HEK293 (cell line): ENCODE measurements around the gene ENC1.

Experiments used
- CTCF ChIA-PET: fragments of 350-600 bp; formaldehyde crosslinking; extraction: SDS; loops from one replicate; lab custom pipeline; 2021; ENCODE audit warnings: antibody characterized with exemption; lab: Yijun Ruan, JAX
- POLR2A ChIA-PET: fragments of 300-600 bp; formaldehyde crosslinking; extraction: SDS; loops from one replicate; lab custom pipeline; 2020; ENCODE audit warnings: antibody characterized with exemption, inconsistent platforms; lab: Yijun Ruan, JAX
- H3K27ac ChIP-seq: fragments of 200-500 bp; sonication (Bioruptor generic); 2 replicates; pipeline ENCODE4 v1.5.1; 2014; ENCODE audit warnings: low read depth, low read length, control low read depth, inconsistent platforms; ENCODE audit errors: extremely low read depth
- H3K36me3 ChIP-seq, 2 experiments: fragments of 200-500 bp in 1 of 2; sonication (Bioruptor generic) in 1 of 2; 1 replicate in 1 of 2; 2 replicates in 1 of 2; pipeline ENCODE4 v1.5.1; 2014 to 2017; ENCODE audit warnings: inconsistent platforms in 2 of 2, low read length in 2 of 2; ENCODE audit not compliant: control insufficient read depth in 2 of 2, insufficient read depth in 1 of 2
- H3K4me1 ChIP-seq: fragments of 200-500 bp; sonication (Bioruptor generic); 2 replicates; pipeline ENCODE4 v1.5.1; 2014; ENCODE audit warnings: mild to moderate bottlenecking, low read length, inconsistent platforms; ENCODE audit not compliant: control insufficient read depth, insufficient read depth
- H3K4me3 ChIP-seq: 2 replicates; pipeline ENCODE4 v1.5.1; 2011; ENCODE audit warnings: low read depth, mild to moderate bottlenecking, control low read depth, low read length, moderate library complexity
- H3K9me3 ChIP-seq: fragments of 200-500 bp; sonication (Bioruptor generic); 2 replicates; pipeline ENCODE4 v1.5.1; 2014; ENCODE audit warnings: low read depth, low read length, inconsistent platforms; ENCODE audit not compliant: control insufficient read depth, insufficient read depth
- GLIS2 ChIP-seq: fragments of 450-650 bp; formaldehyde crosslinking; IDR thresholded peaks from 2 replicates; pipeline ENCODE4 v1.5.1; 2016; ENCODE audit warnings: missing biosample characterization, missing genetic modification characterization
- KLF10 ChIP-seq: fragments of 450-650 bp; IDR thresholded peaks from 2 replicates; pipeline ENCODE4 v1.5.1; 2018; ENCODE audit warnings: missing biosample characterization, mild to moderate bottlenecking, missing genetic modification characterization
- MYNN ChIP-seq: fragments of 450-650 bp; formaldehyde crosslinking; IDR thresholded peaks from 2 replicates; pipeline ENCODE4 v1.5.1; 2016; ENCODE audit warnings: missing biosample characterization, missing genetic modification characterization, borderline replicate concordance
- OVOL3 ChIP-seq: fragments of 450-650 bp; formaldehyde crosslinking; IDR thresholded peaks from 2 replicates; pipeline ENCODE4 v1.5.1; 2016; ENCODE audit warnings: missing biosample characterization, missing genetic modification characterization
- TRIM28 ChIP-seq: IDR thresholded peaks from 2 replicates; pipeline ENCODE4 v1.6.1; 2011; ENCODE audit warnings: low read length, control low read depth, borderline replicate concordance
- ZBTB1 ChIP-seq: fragments of 450-650 bp; formaldehyde crosslinking; IDR thresholded peaks from 2 replicates; pipeline ENCODE4 v1.5.1; 2016; ENCODE audit warnings: missing biosample characterization, missing genetic modification characterization
- ZBTB17 ChIP-seq: fragments of 450-650 bp; formaldehyde crosslinking; IDR thresholded peaks from 2 replicates; pipeline ENCODE4 v1.5.1; 2016; ENCODE audit warnings: missing biosample characterization, missing genetic modification characterization
- ZBTB44 ChIP-seq: fragments of 450-650 bp; IDR thresholded peaks from 2 replicates; pipeline ENCODE4 v1.5.1; 2018; ENCODE audit warnings: missing biosample characterization, mild to moderate bottlenecking, missing genetic modification characterization
- ZBTB48 ChIP-seq: fragments of 450-650 bp; formaldehyde crosslinking; IDR thresholded peaks from 2 replicates; pipeline ENCODE4 v1.5.1; 2016; ENCODE audit warnings: missing biosample characterization, missing genetic modification characterization
- ZBTB7A ChIP-seq: fragments of 450-650 bp; formaldehyde crosslinking; IDR thresholded peaks from 2 replicates; pipeline ENCODE4 v1.5.1; 2016; ENCODE audit warnings: low read depth, missing biosample characterization, missing genetic modification characterization
- ZNF114 ChIP-seq: fragments of 450-650 bp; formaldehyde crosslinking; IDR thresholded peaks from 2 replicates; pipeline ENCODE4 v1.5.0; 2017; ENCODE audit warnings: missing biosample characterization, missing genetic modification characterization
- ZNF140 ChIP-seq: fragments of 450-650 bp; formaldehyde crosslinking; IDR thresholded peaks from 2 replicates; pipeline ENCODE4 v1.5.1; 2016; ENCODE audit warnings: missing biosample characterization, missing genetic modification characterization
- ZNF221 ChIP-seq: fragments of 450-650 bp; formaldehyde crosslinking; IDR thresholded peaks from 2 replicates; pipeline ENCODE4 v1.5.1; 2017; ENCODE audit warnings: missing biosample characterization, missing genetic modification characterization, borderline replicate concordance
- ZNF23 ChIP-seq: fragments of 450-650 bp; formaldehyde crosslinking; IDR thresholded peaks from 2 replicates; pipeline ENCODE4 v1.5.1; 2016; ENCODE audit warnings: missing biosample characterization, missing genetic modification characterization, borderline replicate concordance
- ZNF274 ChIP-seq, 2 experiments: fragments of 200-500 bp in 1 of 2; fragments of 450-650 bp in 1 of 2; sonication (Bioruptor generic) in 1 of 2; formaldehyde crosslinking in 1 of 2; IDR thresholded peaks; 2 replicates each; pipeline versions ENCODE4 v1.5.1 to v1.6.1; 2014 to 2016; ENCODE audit warnings: borderline replicate concordance in 1 of 2, inconsistent platforms in 1 of 2, low read length in 1 of 2, missing biosample characterization in 1 of 2, missing genetic modification characterization in 1 of 2
- ZNF292 ChIP-seq: fragments of 450-650 bp; formaldehyde crosslinking; IDR thresholded peaks from 2 replicates; pipeline ENCODE4 v1.5.1; 2016; ENCODE audit warnings: low read depth, missing biosample characterization, missing genetic modification characterization, borderline replicate concordance
- ZNF335 ChIP-seq: fragments of 450-650 bp; formaldehyde crosslinking; conservative IDR thresholded peaks from 2 replicates; pipeline ENCODE4 v1.5.1; 2016; ENCODE audit warnings: missing biosample characterization, missing genetic modification characterization
- ZNF341 ChIP-seq: fragments of 450-650 bp; formaldehyde crosslinking; IDR thresholded peaks from 2 replicates; pipeline ENCODE4; 2016; ENCODE audit warnings: low read depth, missing biosample characterization, missing genetic modification characterization
- ZNF621 ChIP-seq: fragments of 450-650 bp; formaldehyde crosslinking; IDR thresholded peaks from 2 replicates; pipeline ENCODE4 v1.5.1; 2017; ENCODE audit warnings: missing biosample characterization, missing genetic modification characterization
- ZNF776 ChIP-seq: fragments of 450-650 bp; formaldehyde crosslinking; IDR thresholded peaks from 2 replicates; pipeline ENCODE4 v1.5.0; 2017; ENCODE audit warnings: missing biosample characterization, missing genetic modification characterization, borderline replicate concordance
- ZNF791 ChIP-seq: fragments of 450-650 bp; formaldehyde crosslinking; IDR thresholded peaks from 2 replicates; pipeline ENCODE4 v1.5.1; 2016; ENCODE audit warnings: missing biosample characterization, missing genetic modification characterization
- ZXDB ChIP-seq: fragments of 450-650 bp; formaldehyde crosslinking; IDR thresholded peaks from 2 replicates; pipeline ENCODE4 v1.5.1; 2016; ENCODE audit warnings: missing biosample characterization, missing genetic modification characterization
- TF ChIP-seq, protein P1 (sequence below): fragments of 450-650 bp; formaldehyde crosslinking; IDR thresholded peaks from 2 replicates; pipeline ENCODE4 v1.5.1; 2017; ENCODE audit warnings: missing biosample characterization, missing genetic modification characterization
- TF ChIP-seq, protein P2 (sequence below): fragments of 450-650 bp; formaldehyde crosslinking; conservative IDR thresholded peaks from 2 replicates; pipeline ENCODE4 v1.5.1; 2016; ENCODE audit warnings: low read depth, missing biosample characterization, missing genetic modification characterization
- TF ChIP-seq, protein P3 (sequence below): fragments of 450-650 bp; formaldehyde crosslinking; IDR thresholded peaks from 2 replicates; pipeline ENCODE4 v1.5.1; 2016; ENCODE audit warnings: missing biosample characterization, missing genetic modification characterization, low read depth

Gene ENC1

GRCh38 chr5:74649421-74649973, 9.0 kb upstream of the ENC1 start:
- Histone ChIP-seq H3K36me3 (no peaks in the 10 kb centered on the region), H3K9me3 (no peaks in the 10 kb centered on the region), H3K27ac (no peak overlapping the region), H3K4me3 (no peak overlapping the region), H3K4me1 (peaks cover 13% of the 10 kb centered on the region)
- ChIA-PET POLR2A (interaction anchor here (1.1 kb wide), 1 partner anchor 9 kb away, joined by 6 read pairs; the partner anchor contains the start of gene ENC1), CTCF (interaction anchor here (0.5 to 3.4 kb wide), 26 partner anchors 10 to 1062 kb away, joined by 3 to 30 read pairs (median 3); no protein-coding TSS in a partner anchor)
- TF ChIP-seq ZNF621 (tag by site-specific recombination) (no peak), ZBTB1 (tag by site-specific recombination) (no peak), ZNF23 (tag by site-specific recombination) (no peak), ZXDB (no peak), ZNF140 (tag by site-specific recombination) (no peak), ZBTB7A (tag by site-specific recombination) (no peak), OVOL3 (tag by site-specific recombination) (no peak), ZNF776 (tag by site-specific recombination) (no peak), ZNF274 (IDR thresholded peaks at IDR 0.05; ENCODE audit: low read length) (no peak), ZNF274 (tag by site-specific recombination; IDR thresholded peaks at IDR 0.05; ENCODE audit: borderline replicate concordance) (no peak), ZNF791 (tag by site-specific recombination) (no peak), ZNF221 (tag by site-specific recombination) (no peak), ZNF341 (tag by site-specific recombination) (no peak)
- TF ChIP-seq, protein P1, sequence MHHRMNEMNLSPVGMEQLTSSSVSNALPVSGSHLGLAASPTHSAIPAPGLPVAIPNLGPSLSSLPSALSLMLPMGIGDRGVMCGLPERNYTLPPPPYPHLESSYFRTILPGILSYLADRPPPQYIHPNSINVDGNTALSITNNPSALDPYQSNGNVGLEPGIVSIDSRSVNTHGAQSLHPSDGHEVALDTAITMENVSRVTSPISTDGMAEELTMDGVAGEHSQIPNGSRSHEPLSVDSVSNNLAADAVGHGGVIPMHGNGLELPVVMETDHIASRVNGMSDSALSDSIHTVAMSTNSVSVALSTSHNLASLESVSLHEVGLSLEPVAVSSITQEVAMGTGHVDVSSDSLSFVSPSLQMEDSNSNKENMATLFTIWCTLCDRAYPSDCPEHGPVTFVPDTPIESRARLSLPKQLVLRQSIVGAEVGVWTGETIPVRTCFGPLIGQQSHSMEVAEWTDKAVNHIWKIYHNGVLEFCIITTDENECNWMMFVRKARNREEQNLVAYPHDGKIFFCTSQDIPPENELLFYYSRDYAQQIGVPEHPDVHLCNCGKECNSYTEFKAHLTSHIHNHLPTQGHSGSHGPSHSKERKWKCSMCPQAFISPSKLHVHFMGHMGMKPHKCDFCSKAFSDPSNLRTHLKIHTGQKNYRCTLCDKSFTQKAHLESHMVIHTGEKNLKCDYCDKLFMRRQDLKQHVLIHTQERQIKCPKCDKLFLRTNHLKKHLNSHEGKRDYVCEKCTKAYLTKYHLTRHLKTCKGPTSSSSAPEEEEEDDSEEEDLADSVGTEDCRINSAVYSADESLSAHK (tag by site-specific recombination) = no peak
- TF ChIP-seq, protein P2, sequence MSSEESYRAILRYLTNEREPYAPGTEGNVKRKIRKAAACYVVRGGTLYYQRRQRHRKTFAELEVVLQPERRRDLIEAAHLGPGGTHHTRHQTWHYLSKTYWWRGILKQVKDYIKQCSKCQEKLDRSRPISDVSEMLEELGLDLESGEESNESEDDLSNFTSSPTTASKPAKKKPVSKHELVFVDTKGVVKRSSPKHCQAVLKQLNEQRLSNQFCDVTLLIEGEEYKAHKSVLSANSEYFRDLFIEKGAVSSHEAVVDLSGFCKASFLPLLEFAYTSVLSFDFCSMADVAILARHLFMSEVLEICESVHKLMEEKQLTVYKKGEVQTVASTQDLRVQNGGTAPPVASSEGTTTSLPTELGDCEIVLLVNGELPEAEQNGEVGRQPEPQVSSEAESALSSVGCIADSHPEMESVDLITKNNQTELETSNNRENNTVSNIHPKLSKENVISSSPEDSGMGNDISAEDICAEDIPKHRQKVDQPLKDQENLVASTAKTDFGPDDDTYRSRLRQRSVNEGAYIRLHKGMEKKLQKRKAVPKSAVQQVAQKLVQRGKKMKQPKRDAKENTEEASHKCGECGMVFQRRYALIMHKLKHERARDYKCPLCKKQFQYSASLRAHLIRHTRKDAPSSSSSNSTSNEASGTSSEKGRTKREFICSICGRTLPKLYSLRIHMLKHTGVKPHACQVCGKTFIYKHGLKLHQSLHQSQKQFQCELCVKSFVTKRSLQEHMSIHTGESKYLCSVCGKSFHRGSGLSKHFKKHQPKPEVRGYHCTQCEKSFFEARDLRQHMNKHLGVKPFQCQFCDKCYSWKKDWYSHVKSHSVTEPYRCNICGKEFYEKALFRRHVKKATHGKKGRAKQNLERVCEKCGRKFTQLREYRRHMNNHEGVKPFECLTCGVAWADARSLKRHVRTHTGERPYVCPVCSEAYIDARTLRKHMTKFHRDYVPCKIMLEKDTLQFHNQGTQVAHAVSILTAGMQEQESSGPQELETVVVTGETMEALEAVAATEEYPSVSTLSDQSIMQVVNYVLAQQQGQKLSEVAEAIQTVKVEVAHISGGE (tag by site-specific recombination) = no peak
- TF ChIP-seq, protein P3, sequence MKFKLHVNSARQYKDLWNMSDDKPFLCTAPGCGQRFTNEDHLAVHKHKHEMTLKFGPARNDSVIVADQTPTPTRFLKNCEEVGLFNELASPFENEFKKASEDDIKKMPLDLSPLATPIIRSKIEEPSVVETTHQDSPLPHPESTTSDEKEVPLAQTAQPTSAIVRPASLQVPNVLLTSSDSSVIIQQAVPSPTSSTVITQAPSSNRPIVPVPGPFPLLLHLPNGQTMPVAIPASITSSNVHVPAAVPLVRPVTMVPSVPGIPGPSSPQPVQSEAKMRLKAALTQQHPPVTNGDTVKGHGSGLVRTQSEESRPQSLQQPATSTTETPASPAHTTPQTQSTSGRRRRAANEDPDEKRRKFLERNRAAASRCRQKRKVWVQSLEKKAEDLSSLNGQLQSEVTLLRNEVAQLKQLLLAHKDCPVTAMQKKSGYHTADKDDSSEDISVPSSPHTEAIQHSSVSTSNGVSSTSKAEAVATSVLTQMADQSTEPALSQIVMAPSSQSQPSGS (tag by site-specific recombination) = no peak

DNA sequence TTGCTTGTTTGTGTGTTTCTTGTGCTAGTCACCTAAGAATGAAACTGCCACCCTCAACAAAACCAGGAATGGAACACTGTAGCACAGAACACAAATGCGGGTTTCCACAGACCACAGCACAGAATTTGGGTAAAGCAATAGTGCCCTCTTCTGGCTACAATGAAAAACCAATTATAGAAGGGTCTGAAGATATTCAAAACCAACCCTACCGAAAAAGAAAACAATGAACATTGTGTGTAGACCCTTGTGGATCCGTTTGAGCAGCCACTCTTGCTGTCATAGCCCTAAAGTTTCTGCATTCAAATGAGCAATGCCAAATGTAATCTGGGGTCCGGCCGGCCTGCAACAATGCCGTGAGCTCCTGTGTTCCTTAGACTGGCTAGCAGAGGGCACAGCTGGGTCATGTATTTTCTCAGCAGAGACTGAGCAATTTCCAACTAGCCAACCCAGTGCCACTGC, 8.3 kb upstream of the ENC1 start:
- Histone ChIP-seq H3K27ac (no peak overlapping the region), H3K4me3 (no peak overlapping the region), H3K36me3 (no peaks in the 10 kb centered on the region), H3K9me3 (no peaks in the 10 kb centered on the region), H3K4me1 (peaks cover 13% of the 10 kb centered on the region)
- ChIA-PET POLR2A (interaction anchor here (1.1 kb wide), 1 partner anchor 8 kb away, joined by 6 read pairs; the partner anchor contains the start of gene ENC1), CTCF (interaction anchor here (0.7 to 3.4 kb wide), 21 partner anchors 14 to 1061 kb away, joined by 3 to 30 read pairs (median 3); no protein-coding TSS in a partner anchor)
- no peak for TF ChIP-seq TRIM28
- TF ChIP-seq ZBTB44 (tag by site-specific recombination) = 0 out of 2 replicates have a peak, but pooled peaks have one; percentile 25
- TF ChIP-seq ZNF292 (tag by site-specific recombination) = no peak
- no peak for TF ChIP-seq ZNF114 (tag by site-specific recombination)
- TF ChIP-seq GLIS2 (tag by site-specific recombination) = no peak
- peak; percentile 48; the same call in 1 of the 2 replicates for TF ChIP-seq ZBTB48 (tag by site-specific recombination)
- TF ChIP-seq ZNF335 (tag by site-specific recombination) = peak; percentile 38; the same call in 1 of the 2 replicates
- 0 out of 2 replicates have a peak, but pooled peaks have one; percentile 19 for TF ChIP-seq KLF10
- TF ChIP-seq ZBTB17 (tag by site-specific recombination) = 0 out of 2 replicates have a peak, but pooled peaks have one; percentile 30
- TF ChIP-seq MYNN = no peak
